Measurements from ENCODE around the gene LRRC10.
"Not testable (repeated sequence)": the region's sequence is repeated elsewhere in the genome, so short reads cannot be mapped to it uniquely, and the experiment has no call there.

Gene LRRC10

DNA sequence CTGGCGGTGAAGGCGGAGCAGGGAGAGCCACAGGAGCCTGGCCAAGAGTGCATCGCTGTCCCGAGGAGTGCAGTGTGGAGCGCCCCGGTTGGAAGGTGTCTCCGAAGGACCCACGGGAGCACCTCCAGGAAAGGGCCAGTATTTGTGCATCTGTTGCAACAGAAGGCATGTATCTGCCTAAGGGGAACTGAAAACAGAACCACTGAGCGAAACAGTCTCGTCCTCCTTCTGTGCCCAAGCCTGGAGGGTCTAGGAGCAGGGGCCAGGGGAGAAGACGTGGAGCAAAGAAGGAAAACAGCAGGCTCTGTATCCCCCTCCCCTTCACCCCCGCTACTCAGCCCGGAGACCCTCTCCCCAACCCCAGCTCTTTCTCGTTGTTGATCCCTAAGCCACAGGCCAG is 5.3 kb upstream of the LRRC10 start:
- DNase-seq = no peak

DNA sequence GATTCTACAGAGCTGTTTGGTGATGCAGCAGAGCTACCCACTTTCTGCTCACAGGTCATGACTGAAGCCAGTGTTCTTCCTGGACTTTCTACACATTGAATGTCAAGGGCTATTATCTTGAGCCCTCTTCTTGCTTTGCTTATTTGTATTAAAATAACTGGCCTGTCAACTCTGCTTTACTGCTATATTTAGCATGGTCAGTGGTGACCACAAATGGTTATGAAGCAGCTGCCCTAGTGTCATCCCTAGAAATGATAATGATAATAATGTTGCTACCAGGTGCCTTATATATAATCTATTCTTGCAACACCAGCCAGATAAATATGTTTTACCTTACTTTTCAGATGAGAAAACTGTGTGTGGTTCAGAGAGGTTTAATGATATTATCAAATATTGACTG is 2.6 kb upstream of the LRRC10 start:
- no peak for DNase-seq

DNA sequence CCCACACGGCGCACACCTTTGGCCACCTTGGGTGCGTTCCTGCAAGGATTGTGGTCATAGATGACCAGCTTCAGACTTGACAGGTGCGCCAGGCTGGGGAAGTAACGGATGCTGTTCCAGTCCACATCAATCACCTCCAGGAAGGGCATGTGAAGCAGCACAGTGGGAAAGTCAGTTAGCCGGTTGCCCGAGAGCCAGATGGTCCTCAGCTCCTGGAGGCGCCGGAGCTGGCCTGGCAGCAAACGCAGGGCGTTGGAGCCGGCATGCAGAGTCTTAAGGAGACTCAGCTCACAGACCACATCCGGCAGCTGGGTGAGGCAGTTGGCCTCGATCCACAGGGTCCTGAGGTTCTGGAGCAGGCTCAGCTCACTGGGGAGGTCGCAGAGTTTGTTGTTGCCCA is 581 bp downstream of the LRRC10 start:
- DNase-seq = no peak

DNA sequence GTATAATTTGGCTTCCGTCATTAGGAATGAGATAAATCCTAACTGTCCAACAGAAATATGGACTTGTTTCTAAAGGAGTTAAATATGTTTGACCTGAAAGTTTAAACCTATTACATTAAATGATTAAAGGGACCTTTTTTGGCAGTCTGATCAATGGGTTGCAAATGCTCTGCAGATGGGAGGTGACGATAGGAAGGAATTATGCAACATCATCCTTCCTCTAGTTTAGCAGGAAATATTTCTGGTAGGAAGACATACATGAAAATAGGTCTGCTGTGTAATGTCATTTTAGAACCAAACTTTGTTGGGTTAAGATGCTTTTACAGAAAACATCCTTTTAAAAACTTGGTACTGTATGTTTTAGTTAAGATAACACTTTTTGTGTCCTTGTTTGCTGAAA is 2.6 kb downstream of the LRRC10 start:
- no peak for DNase-seq

DNA sequence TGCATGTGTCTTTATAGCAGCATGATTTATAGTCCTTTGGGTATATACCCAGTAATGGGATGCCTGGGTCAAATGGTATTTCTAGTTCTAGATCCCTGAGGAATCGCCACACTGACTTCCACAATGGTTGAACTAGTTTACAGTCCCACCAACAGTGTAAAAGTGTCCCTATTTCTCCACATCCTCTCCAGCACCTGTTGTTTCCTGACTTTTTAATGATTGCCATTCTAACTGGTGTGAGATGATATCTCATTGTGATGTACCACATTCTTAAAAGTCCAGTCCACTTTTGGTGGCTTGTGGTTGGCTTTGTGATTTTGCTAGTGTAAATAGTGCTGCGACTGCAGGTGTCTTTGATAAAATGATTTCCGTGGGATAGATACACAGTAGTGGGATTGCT is 6.4 kb downstream of the LRRC10 start:
- DNase-seq = not testable (repeated sequence)

DNA sequence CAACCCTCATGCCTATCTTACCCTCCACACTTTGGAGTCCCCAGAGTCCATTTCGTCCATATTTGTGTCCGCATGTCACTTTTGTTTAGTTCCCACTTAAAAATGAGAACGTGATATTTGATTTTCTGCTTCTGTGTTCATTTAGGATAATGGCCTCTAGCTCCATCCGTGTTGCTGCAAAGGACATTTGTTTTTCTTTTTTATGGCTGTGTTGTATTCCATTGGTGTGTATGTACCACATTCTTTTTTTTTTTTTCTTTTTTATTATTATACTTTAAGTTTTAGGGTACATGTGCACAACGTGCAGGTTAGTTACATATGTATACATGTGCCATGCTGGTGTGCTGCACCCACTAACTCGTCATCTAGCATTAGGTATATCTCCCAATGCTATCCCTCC is 7.2 kb downstream of the LRRC10 start:
- not testable (repeated sequence) for DNase-seq

DNA sequence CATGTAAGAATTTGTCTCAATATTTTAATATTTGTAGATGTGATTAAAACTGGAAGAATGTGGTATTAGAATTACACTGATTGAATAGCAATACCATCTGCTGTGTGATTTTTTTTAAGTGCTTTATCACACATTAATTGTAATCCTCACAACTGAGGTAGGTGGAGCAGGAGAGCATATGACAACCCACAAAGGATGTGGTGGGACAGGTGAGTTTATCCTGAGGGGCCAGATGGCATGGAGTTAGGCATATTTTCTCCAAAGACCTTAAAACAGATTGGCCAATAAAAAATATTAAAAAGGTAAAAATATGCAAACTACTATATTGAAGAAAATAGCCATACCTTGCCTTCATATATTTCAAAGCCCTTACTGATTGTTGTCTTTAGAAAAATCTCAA is 7.8 kb downstream of the LRRC10 start:
- no peak for DNase-seq

DNA sequence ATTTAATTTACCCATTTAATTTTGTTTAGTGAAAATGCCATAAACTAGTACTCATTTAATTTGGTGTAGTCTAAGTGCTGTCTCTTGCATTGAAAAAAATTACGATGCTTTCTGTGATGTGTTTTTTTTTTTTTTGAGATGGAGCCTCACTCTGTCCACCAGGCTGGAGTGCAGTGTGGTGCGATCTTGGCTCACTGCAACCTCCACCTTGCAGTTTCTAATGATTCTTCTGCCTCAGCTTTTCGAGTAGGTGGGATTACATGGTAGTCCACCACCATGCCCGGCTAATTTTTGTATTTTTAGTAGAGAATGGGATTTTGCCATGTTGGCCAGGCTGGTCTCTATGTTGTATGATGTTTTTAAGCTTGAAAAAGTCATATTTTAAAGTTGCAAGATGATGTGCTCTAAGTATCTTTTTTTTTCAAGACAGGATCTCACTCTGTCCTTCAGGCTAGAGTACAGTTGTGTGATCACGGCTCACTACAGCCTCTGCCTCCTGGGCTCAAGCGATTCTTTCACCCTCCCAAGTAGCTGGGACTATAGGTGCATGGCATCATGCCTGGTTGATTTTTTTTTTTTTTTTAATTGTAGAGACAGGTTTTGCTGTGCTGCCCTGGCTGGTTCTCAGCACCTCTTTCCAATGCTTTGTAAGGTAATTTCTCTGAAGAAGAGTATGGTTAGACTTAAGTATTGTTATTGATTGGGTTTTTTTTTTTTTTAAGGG is 8.6 kb downstream of the LRRC10 start:
- no peak for DNase-seq

DNA sequence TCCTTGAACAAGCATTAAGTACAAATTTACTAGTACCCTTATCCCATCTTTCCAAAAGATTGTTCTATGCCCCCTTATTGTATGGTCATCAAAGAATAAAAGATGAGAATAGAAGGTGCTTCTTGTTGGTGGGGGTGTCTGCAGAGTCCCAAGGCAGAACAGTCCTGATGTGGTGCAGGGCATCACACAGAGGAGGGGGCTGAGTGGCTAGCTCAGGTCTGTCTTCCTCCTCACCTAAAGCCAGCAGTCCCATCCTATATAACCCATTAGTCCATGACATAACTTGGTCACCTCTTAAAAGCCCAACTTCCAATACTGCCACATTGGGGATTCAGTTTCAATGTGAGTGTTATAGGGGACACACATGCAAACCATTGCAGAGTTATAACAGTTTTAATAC is 9.9 kb downstream of the LRRC10 start:
- DNase-seq = no peak

DNA sequence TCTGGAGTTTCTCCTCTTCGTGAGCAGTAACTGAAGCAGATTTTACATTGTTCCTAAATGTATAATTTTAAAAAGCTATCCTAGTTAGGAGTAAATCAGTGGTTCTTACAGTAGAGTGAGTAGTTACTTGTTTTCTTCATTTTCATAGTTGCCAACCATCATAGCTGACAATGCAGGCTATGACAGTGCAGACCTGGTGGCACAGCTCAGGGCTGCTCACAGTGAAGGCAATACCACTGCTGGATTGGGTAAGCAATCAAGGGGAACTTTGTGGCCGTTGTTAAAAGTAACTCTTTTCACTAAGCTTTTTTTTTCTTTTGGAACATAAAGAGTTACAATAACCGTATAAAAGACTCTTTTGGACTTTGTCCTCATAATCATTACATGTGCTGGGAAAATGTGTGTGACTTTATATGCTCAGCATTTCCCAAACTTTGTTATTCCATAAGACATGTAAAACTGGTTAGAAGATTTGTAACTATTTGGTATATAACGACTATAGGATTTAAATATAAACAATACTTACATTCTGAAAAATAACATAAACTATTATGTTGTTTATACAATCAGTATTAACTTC is 12.4 kb downstream of the LRRC10 start:
- DNase-seq = no peak

DNA sequence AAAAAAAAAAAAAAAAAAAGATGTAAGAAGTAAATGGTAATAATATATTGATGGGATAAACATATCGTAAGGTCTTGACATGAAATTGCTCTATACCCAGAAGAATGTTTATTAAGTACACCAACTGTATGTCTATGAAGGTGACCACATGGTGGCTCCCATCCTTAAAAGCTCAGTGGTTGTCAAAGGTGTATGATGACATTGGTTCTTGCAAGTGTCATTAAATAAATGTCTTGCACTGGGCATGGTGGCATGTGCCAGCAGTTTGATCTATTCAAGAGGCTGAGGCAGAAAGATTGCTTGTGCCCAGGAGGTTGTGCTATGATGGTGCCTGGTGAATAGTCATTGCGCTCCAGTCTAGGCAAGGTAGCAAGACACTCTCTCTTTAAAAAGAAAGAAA is 15.0 kb downstream of the LRRC10 start:
- DNase-seq = no peak

DNA sequence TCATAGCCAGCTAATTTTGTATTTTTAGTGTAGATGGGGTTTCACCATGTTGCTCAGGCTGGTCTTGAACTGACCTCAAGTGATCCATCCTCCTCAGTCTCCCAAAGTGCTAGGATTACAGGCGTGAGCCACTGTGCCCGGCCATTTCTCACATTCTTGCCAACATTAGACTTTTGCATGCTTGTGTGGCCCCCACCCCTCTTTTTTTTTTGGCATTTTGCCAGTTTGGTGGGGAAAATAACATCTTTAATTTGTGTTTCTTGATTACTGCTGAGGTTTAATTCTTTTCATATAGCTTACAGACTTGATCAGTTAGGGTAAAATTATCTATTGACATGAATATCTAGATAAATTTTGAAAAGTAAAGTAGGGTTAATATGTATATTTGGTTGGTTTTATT is 21.6 kb downstream of the LRRC10 start:
- no peak for DNase-seq

DNA sequence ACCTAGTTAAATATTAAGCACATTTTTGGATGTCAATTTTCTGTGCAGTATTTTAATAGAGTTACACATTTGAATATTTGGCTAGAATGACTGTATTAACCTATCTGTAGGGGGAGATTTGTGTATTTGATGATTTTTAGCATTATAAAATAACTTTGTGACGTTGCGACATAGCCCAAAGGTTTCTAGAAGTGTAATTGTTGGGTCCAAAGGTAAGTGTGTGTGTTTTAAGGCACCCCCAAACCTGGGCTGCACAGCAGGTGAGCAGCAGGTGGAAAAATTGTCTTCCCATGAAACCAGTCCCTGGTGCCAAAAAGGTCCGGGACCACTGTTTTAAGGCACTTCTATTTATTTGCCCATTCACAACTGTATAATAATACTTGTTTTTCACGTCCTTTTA is 22.2 kb downstream of the LRRC10 start:
- no peak for DNase-seq

DNA sequence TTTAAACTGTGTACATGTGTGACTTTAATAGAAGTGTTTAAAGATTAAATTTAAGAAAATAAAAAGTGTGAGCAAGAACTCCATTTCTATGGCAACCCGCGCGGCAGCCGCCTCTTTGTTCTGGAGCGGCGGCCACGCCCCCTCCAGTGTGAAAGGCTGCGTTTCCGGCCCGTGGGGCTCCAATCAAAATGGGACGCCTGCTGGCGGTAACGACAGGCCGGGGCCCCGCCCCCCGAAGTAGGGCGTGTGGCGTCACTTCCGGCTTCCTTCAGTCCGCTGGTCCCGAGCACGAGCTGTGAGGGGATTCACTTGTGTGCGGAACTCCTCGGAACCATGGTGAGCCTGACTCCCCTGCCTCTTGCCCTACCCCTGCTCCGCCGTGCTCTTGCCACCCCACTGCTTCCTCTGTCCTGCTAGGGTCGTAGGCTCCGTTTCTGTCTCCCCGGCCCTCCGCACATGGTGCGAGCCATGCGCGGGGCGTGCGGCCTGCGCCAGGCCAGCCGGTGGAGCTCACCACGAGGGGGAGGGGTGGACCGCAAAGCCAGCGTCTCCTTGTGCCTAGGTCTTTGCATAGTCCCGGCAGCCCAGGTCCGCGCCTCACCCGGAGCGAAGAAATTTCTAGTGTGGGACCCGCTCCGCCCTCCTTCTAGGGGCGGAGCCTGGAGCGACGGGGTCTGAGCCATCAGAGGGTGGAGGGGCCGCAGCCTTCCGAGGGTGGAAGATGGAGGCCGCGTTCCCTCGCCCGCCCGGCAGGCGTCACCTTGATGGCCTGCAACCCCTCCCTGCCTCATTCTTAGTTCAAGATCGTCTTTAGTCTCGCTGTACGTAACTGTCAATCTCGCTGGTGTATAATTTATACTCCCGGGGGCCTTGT is 25.3 kb downstream of the LRRC10 start, which contains the start of gene CCT2:
Gene CCT2 (plus strand): TSS at position 271 of the 874 bp plus-strand sequence. CDS start 63 bp downstream, at position 334.
- DNase-seq = peak; percentile 96 to 97

DNA sequence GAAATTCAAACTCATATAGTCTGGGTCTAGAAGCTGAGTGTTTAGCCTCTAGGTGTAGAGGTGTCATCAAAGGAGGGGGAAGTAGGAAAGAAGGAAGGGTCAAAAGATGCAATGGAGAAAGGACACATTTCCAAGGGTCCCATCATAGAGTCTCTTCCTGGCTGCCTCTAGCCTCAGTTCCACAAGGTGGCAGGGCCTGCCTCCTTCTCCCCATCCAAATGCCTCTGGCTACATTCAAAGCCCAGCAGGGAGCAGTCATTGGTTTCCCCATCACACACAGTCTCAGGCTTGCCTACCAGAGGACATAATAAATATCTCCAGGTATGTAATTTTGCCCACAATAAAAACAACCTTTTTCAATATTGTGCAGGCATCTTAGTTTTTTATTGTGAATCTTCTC is 27.5 kb downstream of the LRRC10 start:
- no peak for DNase-seq

DNA sequence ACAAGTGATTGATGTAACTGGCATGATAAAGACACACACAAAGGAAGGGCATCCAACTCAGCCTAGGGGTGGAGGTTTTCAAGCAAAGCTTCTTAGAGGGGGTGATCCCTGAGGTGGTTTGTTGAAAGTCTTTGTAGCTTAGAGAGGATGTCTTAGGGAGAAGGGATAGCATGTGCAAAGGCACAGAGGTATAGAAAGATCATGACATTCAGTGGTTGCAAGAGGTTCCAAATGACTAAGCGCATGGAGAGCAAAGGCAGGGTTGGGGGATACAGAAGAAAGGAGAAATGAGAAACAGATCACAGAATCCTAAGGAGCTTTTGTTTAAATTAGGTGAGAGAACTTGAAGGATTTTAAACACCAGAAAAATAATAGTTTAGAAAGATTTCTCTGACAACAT is 30.6 kb downstream of the LRRC10 start:
- DNase-seq = no peak

DNA sequence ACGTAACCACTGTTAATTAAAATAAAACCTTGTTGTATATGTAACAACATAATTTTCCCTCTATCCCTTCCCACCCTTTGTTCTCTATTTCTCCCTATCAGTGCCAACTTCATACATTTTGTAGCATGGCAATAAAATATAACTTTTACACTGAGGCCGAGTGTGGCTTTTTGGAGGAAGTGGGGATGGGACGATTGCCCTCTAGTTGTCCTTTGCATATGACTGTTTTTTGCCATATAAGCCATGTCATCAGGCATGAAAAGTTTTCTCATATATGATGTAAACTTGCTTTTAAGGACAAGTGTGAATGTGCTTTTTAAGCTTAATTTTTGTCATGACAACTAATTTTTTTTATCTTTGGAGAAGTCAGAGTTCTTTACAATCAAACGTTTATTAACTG is 31.7 kb downstream of the LRRC10 start:
- DNase-seq = no peak

DNA sequence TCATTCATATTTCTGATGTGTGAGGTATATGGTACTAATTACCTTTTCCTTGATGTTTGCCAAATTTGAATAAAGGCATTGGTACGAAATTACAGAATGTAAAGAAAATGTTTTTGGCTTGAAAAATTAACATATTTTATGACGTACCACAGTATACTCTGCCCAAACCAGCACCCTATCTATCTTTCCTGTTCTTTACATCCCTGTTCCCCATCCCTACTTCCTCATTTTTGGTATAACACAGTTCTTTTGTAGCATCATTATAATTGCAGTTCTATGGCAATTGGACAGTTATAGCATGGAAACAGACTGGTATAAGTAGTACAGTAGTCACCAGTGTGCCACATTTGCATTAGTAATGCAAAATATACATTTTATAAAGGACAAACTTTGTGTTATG is 32.4 kb downstream of the LRRC10 start:
- no peak for DNase-seq

DNA sequence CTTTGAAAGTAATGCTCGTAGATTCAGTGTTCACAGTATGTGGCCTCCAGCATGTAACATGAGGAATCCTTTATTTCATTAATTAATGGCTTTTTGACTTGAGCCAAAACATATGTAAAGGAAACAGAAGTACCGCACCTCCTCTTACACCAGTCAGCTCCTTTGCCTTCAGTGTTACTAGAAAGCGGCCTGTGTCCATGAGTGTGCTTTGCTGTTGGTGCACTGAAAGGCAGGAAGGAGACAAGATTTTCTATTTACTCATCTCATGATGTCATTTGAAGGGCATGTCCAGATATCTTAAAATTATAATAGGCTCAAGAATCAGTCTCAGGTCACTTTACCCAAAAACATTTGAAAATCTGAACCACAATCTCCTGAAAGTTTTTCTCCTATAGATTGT is 35.4 kb downstream of the LRRC10 start:
- no peak for DNase-seq

DNA sequence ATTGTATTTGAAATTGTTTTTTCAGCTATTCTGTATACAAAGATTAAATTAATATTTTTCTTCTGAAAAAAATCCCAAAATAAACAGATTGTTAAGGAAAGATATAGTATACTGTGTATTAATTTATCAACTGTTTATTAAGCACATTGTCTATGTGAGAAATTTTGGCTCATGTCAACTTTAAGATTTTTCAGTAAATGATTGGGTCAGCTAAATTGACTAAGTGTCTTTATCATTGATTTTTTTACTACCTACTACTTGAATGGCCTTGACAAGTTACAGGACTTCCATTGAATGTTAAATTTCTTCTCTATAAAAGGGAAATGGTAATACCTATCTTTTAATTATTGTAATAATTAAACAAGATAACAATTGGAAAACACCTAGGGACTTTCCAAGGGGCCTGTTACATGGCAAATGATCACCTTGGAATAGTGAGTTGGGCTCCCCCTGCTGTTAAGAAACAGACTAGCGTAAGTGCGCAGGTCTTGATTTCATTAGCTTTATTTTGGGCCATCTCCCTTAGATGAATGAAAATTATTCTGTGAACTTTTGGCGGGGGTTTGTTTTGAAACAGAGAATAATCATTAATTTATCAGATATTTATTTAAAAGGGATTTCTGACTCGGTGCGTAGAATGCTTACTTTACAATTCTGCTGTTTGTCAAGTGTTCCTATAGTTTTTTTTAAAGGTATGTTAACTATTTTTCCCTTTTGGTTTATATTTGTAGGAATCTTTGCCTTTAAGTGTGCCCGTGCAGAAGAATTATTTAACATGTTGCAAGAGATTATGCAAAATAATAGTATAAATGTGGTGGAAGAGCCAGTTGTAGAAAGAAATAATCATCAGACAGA is 39.9 kb downstream of the LRRC10 start:
- peak; percentile 65 to 82 for DNase-seq

DNA sequence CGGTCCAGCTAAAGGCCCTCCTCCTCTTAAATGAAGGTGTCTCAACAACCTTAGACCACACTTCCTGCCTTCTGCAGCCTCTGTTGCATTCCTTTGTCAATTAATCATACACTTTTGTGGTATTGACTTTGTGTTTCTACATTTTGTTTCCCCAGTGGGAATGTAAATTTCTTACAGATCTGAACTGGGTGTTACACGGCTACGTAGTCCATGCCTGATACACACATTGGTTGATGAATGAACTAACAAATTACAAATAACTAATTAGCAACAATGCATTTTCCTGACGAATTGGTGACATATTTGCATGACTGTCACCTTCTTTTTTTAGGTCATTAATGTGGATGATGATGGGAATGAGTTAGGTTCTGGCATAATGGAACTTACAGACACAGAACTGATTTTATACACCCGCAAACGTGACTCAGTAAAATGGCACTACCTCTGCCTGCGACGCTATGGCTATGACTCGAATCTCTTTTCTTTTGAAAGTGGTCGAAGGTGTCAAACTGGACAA is 40.6 kb downstream of the LRRC10 start:
- DNase-seq = no peak

DNA sequence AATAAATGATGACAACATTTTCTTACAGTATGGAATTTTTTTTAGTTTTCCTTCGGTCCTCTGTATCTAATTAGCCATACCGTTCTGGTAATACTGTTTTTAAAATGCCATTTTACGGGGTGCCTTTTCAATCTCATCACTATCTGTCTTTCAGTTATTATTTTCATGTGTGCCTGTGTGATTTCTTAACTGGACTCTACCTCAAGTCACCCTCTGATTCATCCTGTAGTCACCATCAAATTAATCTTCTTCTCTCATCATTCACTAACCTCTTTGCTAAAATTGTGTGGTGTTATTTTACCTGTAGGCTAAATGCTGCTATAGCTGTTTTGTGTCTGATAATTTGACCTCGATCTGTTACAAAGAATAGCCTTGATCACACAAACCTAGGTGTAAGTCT is 41.5 kb downstream of the LRRC10 start:
- no peak for DNase-seq

DNA sequence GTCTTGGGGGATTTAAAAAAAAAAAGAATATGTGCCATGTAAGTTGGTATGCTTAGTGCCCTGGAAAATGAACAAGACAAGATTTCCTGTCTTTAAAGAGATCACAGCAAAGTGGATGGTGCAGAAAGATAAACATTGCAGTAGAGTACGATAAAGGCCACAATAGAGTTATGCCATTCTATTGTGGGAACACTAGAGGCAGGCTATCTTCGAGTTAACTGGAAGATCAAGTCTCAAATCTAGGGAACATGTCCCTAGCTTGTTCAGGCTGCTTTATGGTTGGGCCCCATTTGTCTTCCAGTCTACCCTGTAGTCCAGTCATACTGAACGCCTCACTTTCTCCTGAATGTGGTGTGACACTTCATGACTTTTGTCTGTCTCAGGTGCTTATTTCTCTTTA is 44.1 kb downstream of the LRRC10 start:
- DNase-seq = no peak

Data from CD4-positive, alpha-beta T cell treated with Interleukin-4 for 1 hour (primary cell).